Activated CD4-positive, alpha-beta T cell treated with anti-CD3 and anti-CD28 coated beads, Interleukin-2, amount 10 ng/mL, durations not matched to agents 7 days and 5 days (primary cell): ENCODE data around the gene NEFH. TPM values are rescaled to one million over a fixed set of nuclear protein-coding genes. Genes with fewer than 3 reads are reported as not detected.

Source experiments
- CTCF ChIA-PET: fragments of 350-600 bp; sonication (Branson Sonifier 250); formaldehyde crosslinking; loops from one replicate; lab custom pipeline; 2021; ENCODE audit warnings: antibody characterized with exemption; lab: Charles Lee
- POLR2A ChIA-PET: fragments of 350-600 bp; sonication (Branson Sonifier 250); formaldehyde crosslinking; loops from one replicate; lab custom pipeline; 2021; ENCODE audit warnings: antibody characterized with exemption; lab: Charles Lee
- DNase-seq: peaks from one replicate; pipeline ENCODE4 v3.0.0-alpha.2; 2020
- H3K27ac Mint-ChIP-seq: one replicate; pipeline ENCODE4 v1.8.0; 2021; ENCODE audit warnings: mild to moderate bottlenecking, moderate library complexity, mixed read lengths
- H3K27me3 Mint-ChIP-seq: one replicate; pipeline ENCODE4 v1.8.0; 2021; ENCODE audit warnings: mixed read lengths
- H3K36me3 Mint-ChIP-seq: one replicate; pipeline ENCODE4 v1.8.0; 2021; ENCODE audit warnings: low read depth, mixed read lengths
- H3K4me1 Mint-ChIP-seq: one replicate; pipeline ENCODE4 v1.8.0; 2021; ENCODE audit warnings: mixed read lengths
- H3K4me3 Mint-ChIP-seq: one replicate; pipeline ENCODE4 v1.8.0; 2021; ENCODE audit warnings: mild to moderate bottlenecking, moderate library complexity, mixed read lengths
- H3K9me3 Mint-ChIP-seq: one replicate; pipeline ENCODE4 v1.8.0; 2021; ENCODE audit warnings: mixed read lengths
- total RNA-seq, 2 experiments: library from RNA; stranded (reverse); gene quantifications; one replicate each; pipeline ENCODE4 v1.2.3, GENCODE V29; 2021

The NEFH gene
- total RNA-seq, 2 experiments from 2014 or later: 0.87 to 0.89 TPM

DNA sequence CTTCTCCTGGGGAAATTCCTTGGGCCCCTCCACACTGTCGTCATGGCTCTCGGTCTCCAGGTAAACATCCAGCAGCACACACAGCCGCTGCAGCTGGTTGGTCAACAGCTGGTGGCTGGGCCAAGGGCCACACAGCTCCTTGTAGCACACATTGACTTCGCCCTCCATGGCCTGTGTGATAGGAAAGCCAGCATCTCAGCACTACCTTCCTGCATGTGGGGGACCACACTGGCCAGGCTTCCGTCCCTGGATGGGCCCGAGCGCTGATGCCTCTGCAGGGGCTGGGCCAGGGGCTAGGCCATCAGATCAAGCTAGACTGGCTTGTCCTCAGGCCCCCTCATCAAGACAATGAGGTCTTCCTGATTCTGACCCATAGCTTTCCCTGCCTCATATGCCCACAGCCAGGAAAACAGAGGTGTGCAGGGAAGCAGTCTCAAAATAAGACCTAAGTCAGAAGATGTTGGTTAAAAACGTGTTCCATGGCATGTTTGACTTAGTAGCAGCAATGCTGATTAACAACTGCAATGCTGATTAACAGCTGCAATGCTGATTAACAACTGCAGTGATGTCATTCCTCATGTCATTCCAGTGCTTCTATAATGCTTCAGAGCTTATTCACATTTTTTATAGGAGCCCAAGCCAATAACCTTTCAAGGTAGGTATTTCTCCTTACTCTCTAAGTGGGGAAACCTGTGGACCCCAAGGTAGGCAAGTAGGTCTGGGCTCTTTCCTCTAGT lies 31.3 kb downstream of the NEFH start:
- H3K36me3 Mint-ChIP-seq: peaks cover 46% of the 10 kb centered on the region
- no peak overlapping the region for H3K4me3 Mint-ChIP-seq
- peaks cover 9% of the 10 kb centered on the region for H3K4me1 Mint-ChIP-seq
- POLR2A ChIA-PET: no interaction called here
- H3K27ac Mint-ChIP-seq: no peak overlapping the region
- no peaks in the 10 kb centered on the region for H3K9me3 Mint-ChIP-seq
- H3K27me3 Mint-ChIP-seq: no peaks in the 10 kb centered on the region
- CTCF ChIA-PET: interaction anchor here (0.6 to 1.8 kb wide), 6 partner anchors 9 to 1514 kb away, joined by 3 to 5 read pairs (median 4); no protein-coding TSS in a partner anchor
- no peak for DNase-seq

DNA sequence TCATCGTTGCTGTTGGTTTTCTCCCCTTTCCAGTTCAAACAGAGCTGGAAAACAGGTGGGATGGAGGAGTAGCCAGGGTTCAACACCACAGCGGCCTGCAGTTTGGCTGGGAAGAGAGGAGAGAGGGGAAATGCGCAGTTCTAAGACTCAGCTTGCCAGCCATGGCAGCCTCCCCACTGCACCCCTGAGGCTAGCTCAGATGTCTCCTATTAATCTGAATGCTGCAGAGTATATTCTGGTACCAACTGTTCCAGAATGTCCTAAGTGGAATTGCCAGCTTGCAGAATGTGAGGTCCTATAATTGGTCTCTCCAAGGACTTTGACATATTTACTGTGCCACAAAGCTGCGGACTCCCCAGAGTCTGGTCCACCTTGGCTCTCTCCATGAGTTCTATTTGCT lies 32.0 kb downstream of the NEFH start:
- peaks cover 40% of the 10 kb centered on the region for H3K36me3 Mint-ChIP-seq
- H3K4me1 Mint-ChIP-seq: peaks cover 9% of the 10 kb centered on the region
- CTCF ChIA-PET: interaction anchor here (0.7 to 1.8 kb wide), 2 partner anchors 9 kb away, joined by 3 to 4 read pairs; no protein-coding TSS in a partner anchor
- no peaks in the 10 kb centered on the region for H3K27me3 Mint-ChIP-seq
- H3K27ac Mint-ChIP-seq: no peak overlapping the region
- H3K4me3 Mint-ChIP-seq: no peak overlapping the region
- no peak for DNase-seq
- H3K9me3 Mint-ChIP-seq: no peaks in the 10 kb centered on the region
- POLR2A ChIA-PET: no interaction called here

DNA sequence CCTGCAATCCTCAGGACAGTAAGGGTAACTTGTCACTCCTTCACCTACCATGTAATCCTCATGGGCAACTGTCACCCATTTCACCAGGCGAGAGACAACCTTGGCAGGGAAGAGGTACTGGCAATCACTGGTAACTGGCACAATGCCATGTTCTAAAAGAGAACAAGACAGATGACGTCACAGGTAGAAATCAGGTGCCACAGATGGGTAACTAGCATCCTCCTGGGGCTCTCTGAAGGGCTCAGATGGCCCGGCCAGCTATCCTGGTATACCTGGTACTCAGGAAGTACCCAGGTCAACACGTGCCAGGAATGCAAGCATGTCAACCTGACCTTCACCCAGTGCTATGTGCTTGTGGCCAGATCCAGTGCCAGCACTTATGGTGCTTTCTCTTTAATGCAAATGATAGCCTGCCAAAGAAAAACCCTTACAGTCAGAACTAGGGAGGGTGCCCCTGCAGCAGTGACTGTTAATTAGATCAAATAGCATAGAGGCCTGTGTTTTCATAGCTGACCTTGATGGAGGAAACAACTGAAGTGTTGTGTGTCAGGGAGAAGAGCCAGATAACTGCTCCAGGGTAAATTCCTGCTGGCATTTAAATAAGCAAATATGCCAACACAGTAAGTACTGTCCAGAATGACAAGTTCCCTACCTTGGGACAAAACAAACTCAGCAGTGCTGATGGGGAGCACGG lies 37.3 kb downstream of the NEFH start:
- H3K27me3 Mint-ChIP-seq: no peaks in the 10 kb centered on the region
- no peaks in the 10 kb centered on the region for H3K9me3 Mint-ChIP-seq
- ChIA-PET POLR2A (no interaction called here), CTCF (interaction anchor here (1.1 to 1.3 kb wide), 2 partner anchors 90 to 134 kb away, joined by 3 read pairs; no protein-coding TSS in a partner anchor)
- no peak for DNase-seq
- peaks cover 40% of the 10 kb centered on the region for H3K36me3 Mint-ChIP-seq
- H3K27ac Mint-ChIP-seq: no peak overlapping the region
- no peaks in the 10 kb centered on the region for H3K4me1 Mint-ChIP-seq
- no peak overlapping the region for H3K4me3 Mint-ChIP-seq

DNA sequence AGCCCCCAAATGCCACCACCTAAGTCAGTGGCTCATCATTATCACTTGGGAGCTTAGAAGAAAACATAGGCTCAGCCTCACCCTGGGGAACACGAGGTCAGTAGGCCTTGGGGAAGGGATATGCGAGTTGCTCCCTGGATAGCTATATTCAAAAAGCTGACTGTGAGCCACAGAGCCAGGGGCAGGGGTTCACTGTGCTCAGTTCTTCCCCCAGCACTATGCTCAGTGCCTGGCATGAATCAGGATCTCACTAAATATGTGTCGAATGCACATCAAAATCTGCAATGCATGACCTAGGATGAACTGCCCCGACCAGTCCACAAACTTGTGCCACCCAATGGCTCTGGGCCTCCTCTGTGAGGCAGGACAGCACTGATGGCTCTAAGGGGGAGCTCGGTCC lies 38.4 kb downstream of the NEFH start:
- POLR2A ChIA-PET: no interaction called here
- CTCF ChIA-PET: no interaction called here
- no peaks in the 10 kb centered on the region for H3K27me3 Mint-ChIP-seq
- peaks cover 39% of the 10 kb centered on the region for H3K36me3 Mint-ChIP-seq
- H3K4me3 Mint-ChIP-seq: no peak overlapping the region
- no peak for DNase-seq
- no peak overlapping the region for H3K27ac Mint-ChIP-seq
- H3K9me3 Mint-ChIP-seq: no peaks in the 10 kb centered on the region
- H3K4me1 Mint-ChIP-seq: no peaks in the 10 kb centered on the region

DNA sequence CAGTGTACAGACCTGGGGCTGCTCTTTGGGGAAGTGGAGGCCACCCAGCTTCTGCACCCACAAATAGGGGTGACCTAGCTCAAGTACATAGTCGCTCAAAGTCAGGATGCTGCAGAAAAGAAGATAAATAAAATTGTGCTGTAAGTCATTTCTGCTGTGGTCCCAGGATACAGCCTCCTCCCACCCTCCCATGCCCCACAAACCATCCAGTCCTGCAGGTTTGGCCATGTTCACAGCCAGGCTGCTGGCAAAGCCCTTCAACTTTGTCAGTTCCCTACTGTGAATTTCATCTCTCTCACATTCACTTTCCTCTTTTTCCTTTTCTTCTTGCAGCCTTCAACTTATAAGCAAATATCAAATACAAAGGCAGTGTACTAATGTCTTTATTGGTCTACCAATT lies 40.0 kb downstream of the NEFH start:
- peaks cover 41% of the 10 kb centered on the region for H3K36me3 Mint-ChIP-seq
- POLR2A ChIA-PET: no interaction called here
- H3K4me3 Mint-ChIP-seq: no peak overlapping the region

DNA sequence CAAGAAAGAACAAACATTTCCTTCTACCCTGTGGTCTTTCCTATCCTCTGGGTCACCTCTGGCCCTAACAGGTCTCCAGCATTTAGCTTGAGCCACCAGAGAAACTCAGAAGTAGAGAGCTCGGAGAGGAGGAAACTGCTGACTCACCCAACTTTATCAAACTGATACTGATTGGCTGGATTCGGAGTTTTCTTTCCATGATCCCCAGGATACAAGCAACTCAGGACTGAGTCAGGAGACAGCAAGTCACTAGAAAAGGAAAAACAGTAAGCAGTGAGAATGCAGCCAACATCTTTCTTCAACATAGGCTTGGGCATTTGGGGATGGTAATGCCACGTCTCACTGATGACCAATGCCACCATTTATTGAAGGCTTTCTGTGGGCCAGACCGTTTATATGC lies 40.8 kb downstream of the NEFH start:
- CTCF ChIA-PET: interaction anchor here (0.8 to 2.1 kb wide), 2 partner anchors 9 kb away, joined by 3 to 10 read pairs; no protein-coding TSS in a partner anchor
- no peak overlapping the region for H3K4me3 Mint-ChIP-seq
- no peaks in the 10 kb centered on the region for H3K27me3 Mint-ChIP-seq
- no peaks in the 10 kb centered on the region for H3K4me1 Mint-ChIP-seq
- no peaks in the 10 kb centered on the region for H3K9me3 Mint-ChIP-seq
- H3K27ac Mint-ChIP-seq: peak overlapping the region; percentile 6
- H3K36me3 Mint-ChIP-seq: peaks cover 45% of the 10 kb centered on the region
- DNase-seq: no peak
- POLR2A ChIA-PET: no interaction called here

More for the DNA sequence above, 40.0 kb downstream of the NEFH start:
- no peaks in the 10 kb centered on the region for H3K4me1 Mint-ChIP-seq
- no peaks in the 10 kb centered on the region for H3K9me3 Mint-ChIP-seq
- H3K27ac Mint-ChIP-seq: no peak overlapping the region
- DNase-seq: no peak
- H3K27me3 Mint-ChIP-seq: no peaks in the 10 kb centered on the region
- CTCF ChIA-PET: interaction anchor here (2.1 kb wide), 1 partner anchor 9 kb away, joined by 10 read pairs; no protein-coding TSS in a partner anchor

DNA sequence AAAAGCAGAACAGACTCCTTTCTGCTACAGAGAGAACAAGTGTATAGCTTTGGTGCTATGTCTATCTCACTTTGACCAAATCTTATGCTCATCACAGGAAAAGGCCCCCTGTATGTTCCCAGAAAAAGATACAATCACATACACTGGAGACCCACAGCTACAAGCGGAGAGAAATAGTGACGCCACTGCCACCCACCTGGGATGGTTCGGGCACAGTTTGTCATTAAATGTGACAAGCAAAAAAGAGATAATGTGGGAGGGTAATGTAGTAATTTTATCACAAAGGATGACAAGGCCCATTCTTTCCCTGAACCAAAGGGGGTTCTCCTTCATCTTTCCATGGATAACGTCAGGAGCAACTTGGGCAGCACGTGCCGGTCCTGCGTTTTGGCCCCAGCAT lies 41.5 kb downstream of the NEFH start:
- no peak for DNase-seq
- Mint-ChIP-seq H3K9me3 (no peaks in the 10 kb centered on the region), H3K27me3 (no peaks in the 10 kb centered on the region), H3K4me3 (no peak overlapping the region), H3K4me1 (no peaks in the 10 kb centered on the region), H3K36me3 (peaks cover 46% of the 10 kb centered on the region), H3K27ac (no peak overlapping the region)
- POLR2A ChIA-PET: no interaction called here
- CTCF ChIA-PET: no interaction called here

DNA sequence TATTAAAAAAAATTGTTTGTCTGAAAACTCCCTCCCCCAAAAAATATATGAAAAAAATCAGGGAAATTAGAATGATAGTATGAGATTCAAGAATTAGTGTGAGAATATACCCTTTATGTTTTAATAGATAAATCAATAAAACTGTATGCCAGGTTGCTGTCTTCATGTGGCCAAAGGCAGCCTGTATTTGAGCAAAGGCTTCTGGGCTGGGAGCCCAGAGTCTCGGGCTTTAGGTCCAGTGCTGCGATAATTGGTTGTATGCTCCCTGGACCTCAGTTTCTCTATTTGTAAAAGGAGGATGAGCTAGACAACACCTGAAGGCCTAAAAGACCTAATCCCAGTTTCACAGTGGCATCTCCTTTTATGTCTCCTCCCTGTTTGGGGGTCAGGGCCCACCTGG lies 43.7 kb downstream of the NEFH start:
- H3K27ac Mint-ChIP-seq: no peak overlapping the region
- H3K4me1 Mint-ChIP-seq: no peaks in the 10 kb centered on the region
- no peak overlapping the region for H3K4me3 Mint-ChIP-seq
- ChIA-PET CTCF (interaction anchor here (0.8 to 2.8 kb wide), 2 partner anchors 13 to 129 kb away, joined by 3 to 5 read pairs; no protein-coding TSS in a partner anchor), POLR2A (no interaction called here)
- DNase-seq: no peak
- no peaks in the 10 kb centered on the region for H3K9me3 Mint-ChIP-seq
- H3K27me3 Mint-ChIP-seq: no peaks in the 10 kb centered on the region
- peaks cover 49% of the 10 kb centered on the region for H3K36me3 Mint-ChIP-seq

DNA sequence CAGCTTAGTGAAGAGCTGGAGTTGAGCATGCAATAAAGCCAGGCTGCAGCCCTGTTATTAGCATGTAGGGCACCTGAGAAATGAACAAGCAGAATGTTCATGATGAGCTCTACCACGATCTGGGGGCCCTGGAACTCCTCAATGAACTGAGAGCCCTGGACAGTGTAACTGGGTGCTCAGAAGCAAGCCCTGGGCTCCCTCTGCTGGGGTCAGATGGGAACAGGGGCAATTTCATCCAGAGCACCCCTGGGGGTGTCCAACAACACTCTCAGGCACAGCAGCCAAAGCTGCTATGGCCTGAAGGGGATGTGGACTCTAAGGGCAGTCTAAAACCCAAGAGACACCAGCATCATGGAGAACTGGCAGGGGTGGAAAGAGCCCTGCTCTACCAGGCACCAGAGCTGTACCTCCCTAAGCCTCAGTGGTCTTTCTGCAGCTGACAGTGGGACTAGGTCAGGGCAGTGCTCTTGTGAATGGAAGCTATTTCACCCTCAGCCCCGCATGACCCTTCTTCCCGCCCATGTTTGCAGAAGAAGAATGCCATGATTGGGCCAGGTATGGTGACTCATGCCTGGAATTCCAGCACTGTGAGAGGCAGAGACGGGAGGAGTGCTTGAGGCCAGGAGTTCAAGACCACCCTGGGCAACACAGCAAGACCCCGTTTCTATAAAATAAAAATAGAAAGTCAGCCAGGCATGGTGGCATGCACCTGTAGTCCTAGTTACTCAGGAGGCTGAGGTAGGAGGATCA lies 44.6 kb downstream of the NEFH start:
- no peaks in the 10 kb centered on the region for H3K27me3 Mint-ChIP-seq
- ChIA-PET POLR2A (no interaction called here), CTCF (interaction anchor here (0.6 to 2.8 kb wide), 6 partner anchors 14 to 165 kb away, joined by 3 to 6 read pairs (median 4); no protein-coding TSS in a partner anchor)
- H3K4me1 Mint-ChIP-seq: no peaks in the 10 kb centered on the region
- H3K4me3 Mint-ChIP-seq: no peak overlapping the region
- H3K36me3 Mint-ChIP-seq: peaks cover 47% of the 10 kb centered on the region
- no peak overlapping the region for H3K27ac Mint-ChIP-seq
- H3K9me3 Mint-ChIP-seq: no peaks in the 10 kb centered on the region
- DNase-seq: peak; percentile 35

DNA sequence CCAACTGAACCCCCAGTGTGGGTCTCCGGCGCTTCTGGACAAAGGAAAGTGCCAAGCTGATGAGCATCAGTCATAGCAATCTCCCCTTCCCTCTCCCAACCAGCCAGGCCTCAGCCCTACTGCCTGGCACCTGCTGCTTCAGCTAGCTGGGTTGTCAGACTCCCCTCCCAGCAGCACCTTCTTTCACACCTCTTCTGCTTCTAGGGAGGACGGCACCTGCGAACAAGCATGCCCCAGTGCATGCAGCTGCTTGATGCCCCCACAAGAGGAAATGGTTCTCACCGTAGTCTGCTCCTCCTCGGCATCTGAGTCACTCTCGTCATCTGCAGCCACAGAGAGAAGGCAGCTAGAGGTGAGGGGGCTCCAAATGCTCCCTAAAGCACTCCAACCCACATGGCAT lies 48.1 kb downstream of the NEFH start:
- H3K9me3 Mint-ChIP-seq: no peaks in the 10 kb centered on the region
- no peaks in the 10 kb centered on the region for H3K27me3 Mint-ChIP-seq
- no peak for DNase-seq
- no peak overlapping the region for H3K27ac Mint-ChIP-seq
- no peak overlapping the region for H3K4me3 Mint-ChIP-seq
- CTCF ChIA-PET: interaction anchor here (2.2 kb wide), 1 partner anchor 8 kb away, joined by 10 read pairs; no protein-coding TSS in a partner anchor
- H3K36me3 Mint-ChIP-seq: peaks cover 42% of the 10 kb centered on the region
- H3K4me1 Mint-ChIP-seq: no peaks in the 10 kb centered on the region
- POLR2A ChIA-PET: no interaction called here

DNA sequence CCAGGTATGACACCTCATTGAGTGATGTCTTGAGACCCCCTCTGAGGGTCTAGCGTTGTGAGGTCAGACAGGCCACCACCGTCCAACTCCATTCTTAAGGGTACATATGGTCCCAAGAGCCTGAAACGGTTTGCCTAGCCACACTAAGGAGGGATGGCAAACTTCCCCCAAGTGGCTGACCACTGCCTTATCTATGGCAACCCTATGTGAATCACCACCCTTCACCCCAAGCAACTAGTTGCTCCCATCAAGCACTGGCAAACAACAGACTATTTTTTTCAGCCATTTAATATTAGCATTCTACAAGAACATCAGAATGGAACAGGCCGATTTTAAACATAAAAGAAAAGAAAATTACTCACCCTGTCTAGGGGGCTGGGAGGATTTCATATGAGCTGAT lies 50.7 kb downstream of the NEFH start:
- POLR2A ChIA-PET: no interaction called here
- Mint-ChIP-seq H3K36me3 (peaks cover 49% of the 10 kb centered on the region), H3K27ac (no peak overlapping the region), H3K9me3 (peaks cover 3% of the 10 kb centered on the region), H3K4me3 (no peak overlapping the region), H3K27me3 (no peaks in the 10 kb centered on the region), H3K4me1 (no peaks in the 10 kb centered on the region)
- CTCF ChIA-PET: no interaction called here
- no peak for DNase-seq

DNA sequence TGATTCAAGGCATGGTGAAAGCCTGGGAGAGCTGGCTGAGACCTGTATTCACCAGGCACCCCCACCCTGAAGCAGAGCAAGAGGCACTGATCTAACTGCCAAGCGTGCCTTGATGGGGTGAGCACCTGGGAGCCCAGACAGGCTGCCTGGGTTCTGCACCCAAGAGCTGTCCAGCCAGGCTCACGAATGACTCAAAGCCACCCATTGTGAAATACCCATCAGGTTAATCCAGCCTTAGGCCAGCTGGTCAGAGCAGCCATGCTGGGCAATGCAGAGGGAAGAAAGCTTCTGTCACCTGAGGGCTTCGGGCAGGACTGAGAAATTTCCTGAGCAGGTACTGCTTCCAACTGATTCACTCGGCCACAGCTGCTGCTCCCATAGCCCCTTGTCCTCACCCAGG lies 51.4 kb downstream of the NEFH start:
- Mint-ChIP-seq H3K9me3 (peaks cover 3% of the 10 kb centered on the region), H3K4me3 (no peak overlapping the region), H3K27ac (no peak overlapping the region), H3K27me3 (no peaks in the 10 kb centered on the region), H3K4me1 (no peaks in the 10 kb centered on the region), H3K36me3 (peaks cover 51% of the 10 kb centered on the region)
- DNase-seq: no peak
- ChIA-PET CTCF (no interaction called here), POLR2A (no interaction called here)
